Measurements from ENCODE around the gene IFRD1.

DNA sequence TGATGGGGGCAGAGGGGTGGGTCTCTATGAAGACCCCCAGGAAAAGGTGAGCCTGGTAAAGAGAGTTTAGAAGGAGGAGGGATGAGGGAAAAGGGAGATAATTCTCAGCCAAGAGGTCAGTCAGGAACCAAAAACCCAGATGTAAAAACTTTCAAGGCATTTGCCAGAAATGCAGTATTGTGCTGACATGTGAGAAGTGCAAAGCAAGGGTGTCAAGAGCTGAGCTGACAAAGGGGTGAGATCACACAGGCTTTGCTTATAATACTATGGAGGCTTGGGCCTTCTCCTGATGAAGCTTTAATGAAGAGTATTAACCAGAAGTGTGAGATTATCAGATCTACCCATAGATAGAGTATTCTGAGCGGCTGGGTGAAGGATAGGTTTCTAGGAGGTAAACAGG, 22.3 kb upstream of the IFRD1 start:
- TF ChIP-seq, protein P1, sequence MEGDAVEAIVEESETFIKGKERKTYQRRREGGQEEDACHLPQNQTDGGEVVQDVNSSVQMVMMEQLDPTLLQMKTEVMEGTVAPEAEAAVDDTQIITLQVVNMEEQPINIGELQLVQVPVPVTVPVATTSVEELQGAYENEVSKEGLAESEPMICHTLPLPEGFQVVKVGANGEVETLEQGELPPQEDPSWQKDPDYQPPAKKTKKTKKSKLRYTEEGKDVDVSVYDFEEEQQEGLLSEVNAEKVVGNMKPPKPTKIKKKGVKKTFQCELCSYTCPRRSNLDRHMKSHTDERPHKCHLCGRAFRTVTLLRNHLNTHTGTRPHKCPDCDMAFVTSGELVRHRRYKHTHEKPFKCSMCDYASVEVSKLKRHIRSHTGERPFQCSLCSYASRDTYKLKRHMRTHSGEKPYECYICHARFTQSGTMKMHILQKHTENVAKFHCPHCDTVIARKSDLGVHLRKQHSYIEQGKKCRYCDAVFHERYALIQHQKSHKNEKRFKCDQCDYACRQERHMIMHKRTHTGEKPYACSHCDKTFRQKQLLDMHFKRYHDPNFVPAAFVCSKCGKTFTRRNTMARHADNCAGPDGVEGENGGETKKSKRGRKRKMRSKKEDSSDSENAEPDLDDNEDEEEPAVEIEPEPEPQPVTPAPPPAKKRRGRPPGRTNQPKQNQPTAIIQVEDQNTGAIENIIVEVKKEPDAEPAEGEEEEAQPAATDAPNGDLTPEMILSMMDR (conservative IDR thresholded peaks at IDR 0.05; ENCODE audit: low read depth, low read length), result no peak
- TF ChIP-seq EZH2 (IDR thresholded peaks at IDR 0.05; ENCODE audit: low read length, unreplicated experiment), result no peak

All from PC-3 (cell line).